Measurements from ENCODE around the gene ZNF639.
A peak's percentile ranks its signal among the peaks of the same experiment; 100 is the strongest.

- TF ChIP-seq, protein P1, sequence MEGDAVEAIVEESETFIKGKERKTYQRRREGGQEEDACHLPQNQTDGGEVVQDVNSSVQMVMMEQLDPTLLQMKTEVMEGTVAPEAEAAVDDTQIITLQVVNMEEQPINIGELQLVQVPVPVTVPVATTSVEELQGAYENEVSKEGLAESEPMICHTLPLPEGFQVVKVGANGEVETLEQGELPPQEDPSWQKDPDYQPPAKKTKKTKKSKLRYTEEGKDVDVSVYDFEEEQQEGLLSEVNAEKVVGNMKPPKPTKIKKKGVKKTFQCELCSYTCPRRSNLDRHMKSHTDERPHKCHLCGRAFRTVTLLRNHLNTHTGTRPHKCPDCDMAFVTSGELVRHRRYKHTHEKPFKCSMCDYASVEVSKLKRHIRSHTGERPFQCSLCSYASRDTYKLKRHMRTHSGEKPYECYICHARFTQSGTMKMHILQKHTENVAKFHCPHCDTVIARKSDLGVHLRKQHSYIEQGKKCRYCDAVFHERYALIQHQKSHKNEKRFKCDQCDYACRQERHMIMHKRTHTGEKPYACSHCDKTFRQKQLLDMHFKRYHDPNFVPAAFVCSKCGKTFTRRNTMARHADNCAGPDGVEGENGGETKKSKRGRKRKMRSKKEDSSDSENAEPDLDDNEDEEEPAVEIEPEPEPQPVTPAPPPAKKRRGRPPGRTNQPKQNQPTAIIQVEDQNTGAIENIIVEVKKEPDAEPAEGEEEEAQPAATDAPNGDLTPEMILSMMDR (IDR thresholded peaks at IDR 0.05) = peak; percentile 41 to 88 (median 86)
- TF ChIP-seq POLR2A (IDR thresholded peaks at IDR 0.05) = peak; percentile 68 to 85
These were observed at the start of gene ZNF639 for GRCh38 chr3:179322286-179323196.

Measured in thyroid gland (tissue), 4 donors.